HCT116 (cell line): Measurements from ENCODE around the gene KRT81. TPM values are rescaled to one million over a fixed set of nuclear protein-coding genes. Genes with fewer than 3 reads are reported as not detected.

Experiments used
- ATAC-seq: fragments of 200-7000 bp; cut with Tn5 transposase; 2 replicates; pipeline ENCODE4 v1.9.1; 2020; ENCODE audit warnings: mild to moderate bottlenecking, moderate library complexity
- BruUV-seq: library from RNA; stranded (reverse); fragments of 400-500 nt; replicated peaks from 2 replicates; lab custom pipeline; 2021; lab: Mats Ljungman, UMichigan
- CTCF ChIA-PET: fragments of 300-600 bp; sonication (Branson Sonifier 250); formaldehyde crosslinking; loops from one replicate; lab custom pipeline; 2021; ENCODE audit warnings: antibody characterized with exemption; lab: Charles Lee
- POLR2A ChIA-PET: fragments of 300-600, 350-600 bp; sonication (Branson Sonifier 250); formaldehyde crosslinking; loops from one replicate; lab custom pipeline; 2021; ENCODE audit warnings: antibody characterized with exemption; lab: Charles Lee
- RAD21 ChIA-PET, 2 experiments: fragments of 300-600 bp; sonication (Branson Sonifier 250); formaldehyde crosslinking; loops; one replicate each; lab custom pipeline; 2023; ENCODE audit warnings: low total read pairs in 2 of 2; ENCODE audit not compliant: uncharacterized antibody in 2 of 2, unreplicated experiment in 2 of 2, low non-redundant PET in 1 of 2; lab: Charles Lee
- DNase-seq: peaks from one replicate; pipeline ENCODE4 v3.0.0-alpha.2; 2010; ENCODE audit warnings: low read depth, low spot score
- H2AFZ ChIP-seq: fragments of 200-600 bp; shearing (Covaris generic), sonication (generic); 2 replicates; pipeline ENCODE4 v1.6.1; 2017; ENCODE audit warnings: low read depth, mixed run types, mixed read lengths, antibody characterized with exemption, low read length; ENCODE audit not compliant: poor library complexity, severe bottlenecking
- H3K27ac ChIP-seq: 2 replicates; pipeline ENCODE4 v1.5.1; 2012; ENCODE audit warnings: low read depth, low read length
- H3K27me3 ChIP-seq: fragments of 200-600 bp; sonication (generic); 2 replicates; pipeline ENCODE4 v1.6.1; 2016; ENCODE audit warnings: mixed run types, low read length, mixed read lengths; ENCODE audit not compliant: insufficient read depth
- H3K36me3 ChIP-seq, 2 experiments: fragments of 200-500 bp in 1 of 2; fragments of 200-600 bp in 1 of 2; sonication (Bioruptor generic) in 1 of 2; sonication (generic) in 1 of 2; 2 replicates each; pipeline versions ENCODE4 v1.5.1 to v1.6.1; 2014 to 2016; ENCODE audit warnings: low read length in 2 of 2, inconsistent platforms in 1 of 2, mixed read lengths in 1 of 2, mixed run types in 1 of 2; ENCODE audit not compliant: insufficient read depth in 2 of 2, control insufficient read depth in 1 of 2
- H3K4me1 ChIP-seq, 2 experiments: fragments of 200-600 bp in 1 of 2; sonication (generic) in 1 of 2; 2 replicates each; pipeline versions ENCODE4 v1.5.1 to v1.6.1; 2012 to 2017; ENCODE audit warnings: low read length in 2 of 2, inconsistent platforms in 1 of 2, mild to moderate bottlenecking in 1 of 2, mixed read lengths in 1 of 2, mixed run types in 1 of 2, moderate library complexity in 1 of 2; ENCODE audit not compliant: insufficient read depth in 2 of 2, control insufficient read depth in 1 of 2
- H3K4me2 ChIP-seq: fragments of 200-600 bp; sonication (generic); 2 replicates; pipeline ENCODE4 v1.6.1; 2017; ENCODE audit warnings: mixed run types, low read length, mixed read lengths
- H3K4me3 ChIP-seq, 2 experiments: fragments of 200-600 bp in 1 of 2; sonication (generic) in 1 of 2; replicated peaks in 1 of 2; 2 replicates each; pipeline ENCODE4 v1.5.1; 2011 to 2016; ENCODE audit warnings: low read length in 2 of 2, control low read depth in 1 of 2, low read depth in 1 of 2, mild to moderate bottlenecking in 1 of 2, mixed read lengths in 1 of 2, mixed run types in 1 of 2
- H3K79me2 ChIP-seq: fragments of 200-600 bp; sonication (generic); 2 replicates; pipeline ENCODE4 v1.6.1; 2017; ENCODE audit warnings: mild to moderate bottlenecking, mixed run types, low read length, moderate library complexity, mixed read lengths; ENCODE audit not compliant: insufficient read depth
- H3K9ac ChIP-seq: fragments of 200-600 bp; sonication (generic); 2 replicates; pipeline ENCODE4 v1.6.1; 2016; ENCODE audit warnings: low read length, mixed read lengths
- H3K9me2 ChIP-seq: fragments of 200-600 bp; sonication (generic), shearing (Covaris generic); 2 replicates; pipeline ENCODE4 v1.6.1; 2017; ENCODE audit warnings: mixed run types, mild to moderate bottlenecking, moderate library complexity; ENCODE audit not compliant: insufficient read depth
- H3K9me3 ChIP-seq, 2 experiments: fragments of 200-500 bp in 1 of 2; fragments of 200-600 bp in 1 of 2; sonication (Bioruptor generic) in 1 of 2; sonication (generic) in 1 of 2; 2 replicates each; pipeline ENCODE4 v1.6.1; 2014 to 2017; ENCODE audit warnings: low read length in 2 of 2, mixed read lengths in 2 of 2, inconsistent platforms in 1 of 2, low read depth in 1 of 2, mild to moderate bottlenecking in 1 of 2, mixed run types in 1 of 2, moderate library complexity in 1 of 2; ENCODE audit not compliant: control insufficient read depth in 1 of 2, insufficient read depth in 1 of 2
- H4K20me1 ChIP-seq: fragments of 200-600 bp; sonication (generic), shearing (Covaris generic); 2 replicates; pipeline ENCODE4 v1.6.1; 2017; ENCODE audit warnings: mixed run types, mild to moderate bottlenecking, moderate library complexity; ENCODE audit not compliant: insufficient read depth
- POLR2AphosphoS5 ChIP-seq: IDR thresholded peaks from 2 replicates; pipeline ENCODE4 v1.6.1; 2011; ENCODE audit warnings: mild to moderate bottlenecking, low read depth, low read length, moderate library complexity
- TCF7L2 ChIP-seq: IDR thresholded peaks from 2 replicates; pipeline ENCODE4 v1.7.0; 2011; ENCODE audit warnings: borderline replicate concordance, inconsistent platforms; ENCODE audit not compliant: insufficient read depth, insufficient read length; ENCODE audit errors: extremely low read depth
- ZFX ChIP-seq: fragments of 450-650 bp; IDR thresholded peaks from 2 replicates; pipeline ENCODE4 v1.6.1; 2017
- intact Hi-C: fragments of 100-400 bp; cut with micrococcal nuclease; formaldehyde crosslinking; loops from 2 replicates; pipeline ENCODE4 v1.10.0; 2022
- total RNA-seq: library from RNA; stranded (reverse); gene quantifications from one replicate; pipeline ENCODE4 v1.2.1, GENCODE V29; 2021; ENCODE audit not compliant: unreplicated experiment
- TF ChIP-seq, protein P1 (sequence below): IDR thresholded peaks from 2 replicates; pipeline ENCODE4 v1.6.1; 2011; ENCODE audit warnings: mild to moderate bottlenecking, low read length, moderate library complexity; ENCODE audit not compliant: insufficient replicate concordance; ENCODE audit errors: extremely low read depth
- TF ChIP-seq, protein P2 (sequence below): IDR thresholded peaks from 2 replicates; pipeline ENCODE4 v1.6.1; 2012

The KRT81 gene
- total RNA-seq, 1 experiment from 2014 or later = 0.84 TPM

DNA sequence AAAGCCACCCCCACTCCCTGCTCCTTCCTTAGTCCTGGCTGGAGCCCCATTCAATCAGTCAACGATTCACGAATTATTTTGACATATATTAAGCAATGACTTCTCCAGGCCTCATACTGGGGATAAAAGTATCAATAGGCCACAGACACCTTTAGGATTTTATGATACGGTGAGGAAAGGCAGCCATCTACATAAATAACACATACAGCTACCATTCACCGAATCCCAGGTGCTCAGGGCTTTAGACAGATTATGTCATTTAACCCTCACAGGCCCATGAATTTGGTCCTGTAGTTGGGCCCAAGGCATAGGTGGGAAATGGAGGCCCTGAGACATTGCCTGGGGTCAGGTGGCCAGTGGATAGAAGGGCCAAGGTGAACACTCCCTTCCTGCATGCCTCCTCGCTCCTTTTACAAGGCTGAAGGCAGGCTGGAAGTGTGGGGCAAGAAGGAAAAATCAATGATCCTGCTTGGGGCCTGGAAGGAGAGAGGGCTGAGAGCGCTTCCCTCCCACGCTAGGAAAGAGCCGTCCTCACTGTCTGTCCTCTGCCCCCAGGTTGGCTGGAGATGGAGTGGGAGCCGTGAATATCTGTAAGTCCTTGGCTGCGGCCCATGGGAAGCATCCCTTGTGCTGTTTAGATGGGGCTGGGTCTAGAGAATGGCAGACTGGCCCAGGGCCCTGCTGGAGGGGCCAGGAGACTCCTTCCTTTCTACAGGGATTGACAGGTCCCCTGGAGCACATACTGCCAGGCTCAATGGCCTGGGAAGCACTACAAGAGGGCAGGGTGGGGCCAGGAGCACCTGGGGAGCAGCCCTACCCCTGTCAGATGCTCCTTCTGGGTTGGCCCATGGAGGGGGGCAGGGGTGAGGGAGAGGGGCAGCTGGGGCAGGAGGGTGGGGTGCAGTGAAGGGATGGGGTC is 43.5 kb downstream of the KRT81 start:
- Histone ChIP-seq H3K9me3 (no peaks in the 10 kb centered on the region), H3K9me2 (no peaks in the 10 kb centered on the region), H3K4me2 (peak overlapping the region; percentile 82), H3K79me2 (no peaks in the 10 kb centered on the region), H3K27ac (peak overlapping the region; percentile 41), H3K4me1 (peaks cover 61 to 79% of the 10 kb centered on the region in 2 experiments), H3K9ac (peak overlapping the region; percentile 44), H3K4me3 (peak overlapping the region in 1 of 2 experiments; percentile 15; a peak in 2 of 4 replicates), H2AFZ (no peak overlapping the region), H4K20me1 (no peaks in the 10 kb centered on the region), H3K27me3 (no peaks in the 10 kb centered on the region), H3K36me3 (no peaks in the 10 kb centered on the region)
- CTCF ChIA-PET = interaction anchor here (0.9 to 1.4 kb wide), 4 partner anchors 30 to 80 kb away, joined by 3 to 4 read pairs (median 3); no protein-coding TSS in a partner anchor
- RAD21 ChIA-PET = no interaction called here
- ATAC-seq (no peak), DNase-seq (no peak)
- TF ChIP-seq POLR2AphosphoS5 = no peak
- POLR2A ChIA-PET = interaction anchor here (1.0 to 1.7 kb wide), 2 partner anchors 30 to 32 kb away, joined by 3 to 7 read pairs; no protein-coding TSS in a partner anchor
- BruUV-seq = no TSS peak
- intact Hi-C loops = no loop called here

DNA sequence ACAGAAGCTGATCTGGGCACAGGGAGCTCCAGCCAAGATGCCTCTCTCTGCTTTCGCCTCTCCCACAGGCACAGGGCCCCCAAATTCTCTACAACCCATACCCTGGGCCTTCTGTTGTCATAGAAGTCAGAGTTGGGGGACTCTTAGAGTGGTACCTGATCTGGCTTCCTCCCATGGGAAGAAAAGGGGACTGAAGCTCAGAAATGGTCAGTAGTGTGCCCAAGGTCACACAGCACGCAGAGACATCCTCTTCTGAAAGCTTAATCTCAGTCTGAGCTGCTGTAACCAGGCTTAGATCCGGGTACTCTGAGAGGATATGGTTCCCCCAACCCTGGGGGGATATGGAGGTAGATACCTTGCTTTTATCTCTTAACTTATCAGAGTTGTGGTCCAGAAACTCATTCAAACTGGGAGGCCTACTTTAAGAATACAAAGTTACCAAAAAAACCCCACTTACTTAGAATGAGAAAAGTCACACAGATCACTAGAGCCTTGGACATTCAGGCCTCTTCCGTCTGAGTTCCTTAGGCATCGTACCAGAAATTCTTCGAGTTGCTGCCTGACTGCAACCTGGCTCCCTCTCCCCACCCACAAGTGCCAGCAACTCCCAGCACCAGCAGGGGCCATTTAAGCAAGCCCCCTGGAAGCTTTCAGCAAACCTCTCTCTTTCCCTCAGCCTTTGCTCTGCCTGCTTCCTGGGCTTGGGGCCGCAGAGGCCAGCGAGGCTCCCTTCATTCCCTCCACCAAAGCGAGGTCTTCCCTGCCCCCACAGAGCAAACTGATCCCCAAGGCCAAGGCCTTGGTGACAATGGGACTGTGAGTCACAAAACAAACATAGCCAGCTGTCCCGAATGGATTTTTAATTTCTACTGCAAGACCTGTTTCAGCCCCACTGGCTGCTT is 44.4 kb downstream of the KRT81 start:
- no peaks in the 10 kb centered on the region for H3K9me2 ChIP-seq
- intact Hi-C loops = no loop called here
- no peaks in the 10 kb centered on the region for H3K27me3 ChIP-seq
- H3K36me3 ChIP-seq = no peaks in the 10 kb centered on the region
- no peaks in the 10 kb centered on the region for H3K79me2 ChIP-seq
- TSS peak; percentile 85 for BruUV-seq
- no peaks in the 10 kb centered on the region for H3K9me3 ChIP-seq
- TF ChIP-seq POLR2AphosphoS5 (peak; percentile 47; the same call in 1 of the 2 replicates), TCF7L2 (peak; percentile 50), ZFX (0 out of 2 replicates have a peak, but pooled peaks have one; percentile 19)
- TF ChIP-seq, protein P1, sequence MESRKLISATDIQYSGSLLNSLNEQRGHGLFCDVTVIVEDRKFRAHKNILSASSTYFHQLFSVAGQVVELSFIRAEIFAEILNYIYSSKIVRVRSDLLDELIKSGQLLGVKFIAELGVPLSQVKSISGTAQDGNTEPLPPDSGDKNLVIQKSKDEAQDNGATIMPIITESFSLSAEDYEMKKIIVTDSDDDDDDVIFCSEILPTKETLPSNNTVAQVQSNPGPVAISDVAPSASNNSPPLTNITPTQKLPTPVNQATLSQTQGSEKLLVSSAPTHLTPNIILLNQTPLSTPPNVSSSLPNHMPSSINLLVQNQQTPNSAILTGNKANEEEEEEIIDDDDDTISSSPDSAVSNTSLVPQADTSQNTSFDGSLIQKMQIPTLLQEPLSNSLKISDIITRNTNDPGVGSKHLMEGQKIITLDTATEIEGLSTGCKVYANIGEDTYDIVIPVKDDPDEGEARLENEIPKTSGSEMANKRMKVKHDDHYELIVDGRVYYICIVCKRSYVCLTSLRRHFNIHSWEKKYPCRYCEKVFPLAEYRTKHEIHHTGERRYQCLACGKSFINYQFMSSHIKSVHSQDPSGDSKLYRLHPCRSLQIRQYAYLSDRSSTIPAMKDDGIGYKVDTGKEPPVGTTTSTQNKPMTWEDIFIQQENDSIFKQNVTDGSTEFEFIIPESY = no peak
- TF ChIP-seq, protein P2, sequence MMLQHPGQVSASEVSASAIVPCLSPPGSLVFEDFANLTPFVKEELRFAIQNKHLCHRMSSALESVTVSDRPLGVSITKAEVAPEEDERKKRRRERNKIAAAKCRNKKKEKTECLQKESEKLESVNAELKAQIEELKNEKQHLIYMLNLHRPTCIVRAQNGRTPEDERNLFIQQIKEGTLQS = no peak
- H3K4me1 ChIP-seq = peaks cover 66 to 79% of the 10 kb centered on the region in 2 experiments
- peak overlapping the region; percentile 3 to 15; a peak in 3 of 4 replicates for H3K4me3 ChIP-seq
- peak; percentile 50 for DNase-seq
- peak overlapping the region; percentile 41 for H3K27ac ChIP-seq
- ChIA-PET CTCF (interaction anchor here (0.8 to 1.4 kb wide), 4 partner anchors 32 to 81 kb away, joined by 3 to 4 read pairs (median 3); no protein-coding TSS in a partner anchor), RAD21 (interaction anchor here in 1 of 2 experiments (0.6 kb wide), 1 partner anchor 36 kb away, joined by 6 read pairs; no protein-coding TSS in a partner anchor), POLR2A (interaction anchor here (1.0 to 1.7 kb wide), 2 partner anchors 31 to 33 kb away, joined by 3 to 7 read pairs; no protein-coding TSS in a partner anchor)
- H2AFZ ChIP-seq = no peak overlapping the region
- no peaks in the 10 kb centered on the region for H4K20me1 ChIP-seq
- peak overlapping the region; percentile 82 for H3K4me2 ChIP-seq
- H3K9ac ChIP-seq = peak overlapping the region; percentile 44
- ATAC-seq = peak; percentile 53
